Activated naive CD8-positive, alpha-beta T cell (primary cell): ENCODE measurements around the gene MMS22L.

ENCODE experiments used
- H3K27ac Mint-ChIP-seq: one replicate; pipeline ENCODE4 v1.8.0; 2021; ENCODE audit warnings: mixed read lengths
- H3K27me3 Mint-ChIP-seq: one replicate; pipeline ENCODE4 v1.8.0; 2021; ENCODE audit warnings: mixed read lengths
- H3K36me3 Mint-ChIP-seq: one replicate; pipeline ENCODE4 v1.8.0; 2021; ENCODE audit warnings: mixed read lengths
- H3K4me1 Mint-ChIP-seq: one replicate; pipeline ENCODE4 v1.8.0; 2021; ENCODE audit warnings: low read depth, mixed read lengths
- H3K4me3 Mint-ChIP-seq: one replicate; pipeline ENCODE4 v1.8.0; 2021; ENCODE audit warnings: mild to moderate bottlenecking, mixed read lengths
- H3K9me3 Mint-ChIP-seq: one replicate; pipeline ENCODE4 v1.8.0; 2021; ENCODE audit warnings: low read depth, mixed read lengths

MMS22L gene, protein sequence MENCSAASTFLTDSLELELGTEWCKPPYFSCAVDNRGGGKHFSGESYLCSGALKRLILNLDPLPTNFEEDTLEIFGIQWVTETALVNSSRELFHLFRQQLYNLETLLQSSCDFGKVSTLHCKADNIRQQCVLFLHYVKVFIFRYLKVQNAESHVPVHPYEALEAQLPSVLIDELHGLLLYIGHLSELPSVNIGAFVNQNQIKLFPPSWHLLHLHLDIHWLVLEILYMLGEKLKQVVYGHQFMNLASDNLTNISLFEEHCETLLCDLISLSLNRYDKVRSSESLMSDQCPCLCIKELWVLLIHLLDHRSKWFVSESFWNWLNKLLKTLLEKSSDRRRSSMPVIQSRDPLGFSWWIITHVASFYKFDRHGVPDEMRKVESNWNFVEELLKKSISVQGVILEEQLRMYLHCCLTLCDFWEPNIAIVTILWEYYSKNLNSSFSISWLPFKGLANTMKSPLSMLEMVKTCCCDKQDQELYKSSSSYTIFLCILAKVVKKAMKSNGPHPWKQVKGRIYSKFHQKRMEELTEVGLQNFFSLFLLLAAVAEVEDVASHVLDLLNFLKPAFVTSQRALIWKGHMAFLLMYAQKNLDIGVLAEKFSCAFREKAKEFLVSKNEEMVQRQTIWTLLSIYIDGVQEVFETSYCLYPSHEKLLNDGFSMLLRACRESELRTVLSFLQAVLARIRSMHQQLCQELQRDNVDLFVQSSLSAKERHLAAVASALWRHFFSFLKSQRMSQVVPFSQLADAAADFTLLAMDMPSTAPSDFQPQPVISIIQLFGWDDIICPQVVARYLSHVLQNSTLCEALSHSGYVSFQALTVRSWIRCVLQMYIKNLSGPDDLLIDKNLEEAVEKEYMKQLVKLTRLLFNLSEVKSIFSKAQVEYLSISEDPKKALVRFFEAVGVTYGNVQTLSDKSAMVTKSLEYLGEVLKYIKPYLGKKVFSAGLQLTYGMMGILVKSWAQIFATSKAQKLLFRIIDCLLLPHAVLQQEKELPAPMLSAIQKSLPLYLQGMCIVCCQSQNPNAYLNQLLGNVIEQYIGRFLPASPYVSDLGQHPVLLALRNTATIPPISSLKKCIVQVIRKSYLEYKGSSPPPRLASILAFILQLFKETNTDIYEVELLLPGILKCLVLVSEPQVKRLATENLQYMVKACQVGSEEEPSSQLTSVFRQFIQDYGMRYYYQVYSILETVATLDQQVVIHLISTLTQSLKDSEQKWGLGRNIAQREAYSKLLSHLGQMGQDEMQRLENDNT

DNA sequence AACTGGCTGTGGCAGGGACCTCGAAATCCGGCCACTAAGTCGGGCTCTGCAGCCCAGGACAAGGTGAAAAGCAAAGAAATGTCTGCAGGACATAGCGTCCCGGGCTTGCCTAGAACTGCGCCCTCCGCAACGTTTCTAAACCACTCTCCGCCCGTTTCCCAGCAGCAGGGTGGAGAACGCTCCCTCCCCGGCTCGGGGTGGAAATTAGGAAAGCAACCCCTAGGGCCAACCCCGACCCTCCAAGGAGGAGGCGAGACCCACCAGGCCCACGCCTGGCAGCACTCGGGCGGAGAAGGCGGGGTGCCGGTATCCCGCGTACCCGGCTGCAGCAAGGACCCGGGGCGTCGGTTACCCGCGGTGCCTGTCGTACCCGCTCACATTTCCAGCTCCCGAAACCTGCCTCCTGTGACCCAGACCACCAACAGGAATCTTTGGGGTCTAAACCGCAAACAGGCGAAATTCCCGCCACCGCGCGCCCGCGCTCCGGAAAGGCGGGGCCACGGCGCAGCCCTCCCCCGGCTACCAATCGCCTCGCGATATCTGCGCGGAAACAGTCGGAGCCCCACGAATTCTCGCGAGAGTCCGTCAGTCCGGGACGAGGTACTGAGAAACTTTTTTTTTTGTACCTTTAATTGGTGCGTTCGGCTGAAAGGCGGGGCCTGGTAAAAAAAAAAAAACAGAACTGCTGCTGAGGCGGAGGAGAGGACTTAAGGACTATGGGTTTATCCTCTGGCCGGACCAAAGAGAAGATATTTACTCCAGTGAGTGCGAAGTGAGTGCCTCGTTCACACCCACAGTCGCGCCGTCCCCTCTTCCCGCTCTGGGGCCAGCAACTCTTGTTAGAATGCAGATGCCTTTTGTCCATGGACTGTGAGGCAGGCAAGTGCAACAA is at the start of gene MMS22L:
Gene MMS22L (minus strand): TSS at position 491 of the 892 bp plus-strand sequence. CDS start 739 bp downstream, outside the sequence.
- Mint-ChIP-seq H3K36me3 (peaks cover 8% of the 10 kb centered on the region), H3K27me3 (no peaks in the 10 kb centered on the region), H3K4me1 (peaks cover 27% of the 10 kb centered on the region), H3K4me3 (peak within 1 kb of the TSS; percentile 96), H3K9me3 (no peaks in the 10 kb centered on the region), H3K27ac (peak within 1 kb of the TSS; percentile 87)

DNA sequence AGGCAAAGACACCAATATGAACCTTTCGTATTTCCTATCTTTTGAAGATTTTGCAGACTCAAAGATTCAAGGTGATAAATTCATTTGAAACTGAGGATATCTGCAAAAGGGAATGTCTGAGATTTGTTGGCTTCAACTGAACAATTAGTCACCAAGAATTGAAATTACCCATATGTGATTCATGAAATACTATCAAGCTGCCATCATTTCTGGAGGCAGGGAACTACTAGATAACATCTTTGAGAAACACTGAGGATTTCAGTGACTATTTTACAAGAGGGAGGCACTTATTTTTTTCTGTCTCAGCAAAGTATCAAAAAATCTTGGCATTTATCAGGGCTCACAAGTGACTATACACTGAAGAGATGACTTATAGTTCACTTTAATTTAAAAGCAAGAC is 39.8 kb upstream of the MMS22L start:
- H3K27me3 Mint-ChIP-seq = peaks cover 14% of the 10 kb centered on the region
- no peaks in the 10 kb centered on the region for H3K36me3 Mint-ChIP-seq
- H3K9me3 Mint-ChIP-seq = no peaks in the 10 kb centered on the region
- no peaks in the 10 kb centered on the region for H3K4me1 Mint-ChIP-seq
- no peak overlapping the region for H3K27ac Mint-ChIP-seq
- H3K4me3 Mint-ChIP-seq = no peak overlapping the region

DNA sequence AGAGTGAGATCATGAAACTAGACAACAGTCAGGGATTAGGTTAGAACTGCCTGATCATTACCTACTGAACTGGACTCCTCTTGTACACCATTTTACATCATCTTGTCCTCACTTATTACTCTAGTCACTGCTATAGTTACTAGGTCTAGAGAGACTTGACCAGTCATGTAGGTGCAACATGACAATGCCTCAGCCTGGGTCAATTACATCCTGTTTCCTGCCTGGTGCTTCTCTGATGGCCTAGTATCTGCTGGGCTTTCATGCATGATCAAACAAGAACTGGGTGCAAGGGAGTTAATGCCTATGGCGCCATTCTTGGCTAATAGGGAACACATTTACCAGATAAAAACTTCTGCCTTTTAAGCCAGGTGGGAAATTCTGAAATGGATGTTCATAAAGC is 39.2 kb upstream of the MMS22L start:
- Mint-ChIP-seq H3K4me3 (no peak overlapping the region), H3K9me3 (no peaks in the 10 kb centered on the region), H3K27me3 (peaks cover 13% of the 10 kb centered on the region), H3K4me1 (no peaks in the 10 kb centered on the region), H3K36me3 (no peaks in the 10 kb centered on the region), H3K27ac (no peak overlapping the region)

DNA sequence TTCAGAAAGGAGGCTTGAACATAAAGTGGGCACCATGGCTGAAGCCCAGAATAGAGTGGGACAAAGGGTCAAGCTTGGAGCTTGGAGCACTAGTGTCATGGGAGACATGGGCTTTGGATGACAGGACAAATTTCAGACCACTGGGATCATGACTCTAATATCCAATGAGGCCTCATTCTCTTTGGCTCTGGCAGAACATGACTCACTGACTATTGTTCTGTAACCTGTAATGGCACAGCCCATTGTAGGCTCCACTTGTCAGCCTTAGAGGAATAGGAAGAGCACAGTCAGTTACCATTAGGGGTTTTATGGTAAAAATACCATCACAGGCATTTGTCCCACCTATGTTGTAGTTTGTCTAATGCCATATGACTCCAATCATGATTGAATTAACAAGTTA is 34.0 kb upstream of the MMS22L start:
- Mint-ChIP-seq H3K4me1 (no peaks in the 10 kb centered on the region), H3K27ac (no peak overlapping the region), H3K36me3 (no peaks in the 10 kb centered on the region), H3K9me3 (no peaks in the 10 kb centered on the region), H3K4me3 (no peak overlapping the region), H3K27me3 (peaks cover 3% of the 10 kb centered on the region)

DNA sequence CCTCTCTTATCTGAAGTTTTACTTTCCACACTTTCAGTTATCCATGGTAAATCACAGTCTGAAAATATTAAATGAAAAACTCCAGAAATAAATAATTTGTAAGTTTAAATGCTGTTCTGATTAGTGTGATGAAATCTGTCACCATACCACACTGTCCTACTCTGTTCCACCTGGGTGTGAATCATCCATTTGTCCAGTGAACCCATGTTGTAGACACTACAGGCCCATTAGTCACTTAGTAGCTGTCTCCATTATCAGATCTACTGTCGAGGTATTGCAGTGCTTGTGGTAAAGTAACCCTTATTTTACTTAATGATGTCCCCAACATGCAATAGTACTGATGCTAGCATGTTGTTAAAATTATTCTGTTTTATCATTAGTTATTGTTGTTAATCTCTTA is 29.2 kb upstream of the MMS22L start:
- H3K27ac Mint-ChIP-seq = no peak overlapping the region
- no peaks in the 10 kb centered on the region for H3K9me3 Mint-ChIP-seq
- H3K36me3 Mint-ChIP-seq = no peaks in the 10 kb centered on the region
- H3K27me3 Mint-ChIP-seq = no peaks in the 10 kb centered on the region
- no peak overlapping the region for H3K4me3 Mint-ChIP-seq
- H3K4me1 Mint-ChIP-seq = no peaks in the 10 kb centered on the region

DNA sequence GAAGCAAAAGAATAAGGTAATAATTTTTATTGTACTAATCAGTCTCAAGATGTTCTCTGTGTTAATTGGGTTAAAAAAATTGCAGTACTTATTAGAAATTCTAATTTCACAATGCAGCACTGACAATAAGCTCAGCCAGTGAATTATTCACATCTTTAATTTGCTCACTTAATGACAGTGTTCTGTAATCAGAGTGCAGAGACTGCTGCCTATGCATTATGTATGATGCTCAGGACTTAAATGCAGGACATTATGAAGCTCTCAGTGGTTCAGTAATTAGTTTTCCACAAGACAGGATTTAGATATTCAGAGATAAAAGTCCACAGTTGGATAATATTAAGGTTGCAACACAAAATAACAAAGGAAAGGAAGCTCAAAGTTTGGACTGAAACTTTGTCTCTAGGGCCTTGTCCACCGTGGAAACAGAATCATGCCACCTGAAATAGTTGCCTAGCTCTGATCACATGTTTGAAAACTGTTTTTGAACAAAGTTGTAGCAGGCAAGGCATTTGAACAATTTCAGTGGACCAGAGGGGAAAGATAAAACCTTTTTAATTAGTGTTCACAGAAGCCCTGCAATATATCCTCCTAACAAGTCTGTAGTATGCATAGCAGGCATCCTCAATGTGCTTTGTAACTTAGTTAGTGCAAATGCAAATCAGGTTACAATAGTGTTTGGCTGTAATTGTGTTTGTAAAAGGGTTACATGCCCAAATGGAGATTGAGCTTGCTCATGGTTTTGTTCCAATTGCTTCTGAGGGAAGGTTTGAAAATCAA is 23.7 kb upstream of the MMS22L start:
- Mint-ChIP-seq H3K4me3 (no peak overlapping the region), H3K27me3 (peaks cover 8% of the 10 kb centered on the region), H3K9me3 (no peaks in the 10 kb centered on the region), H3K27ac (no peak overlapping the region), H3K4me1 (no peaks in the 10 kb centered on the region), H3K36me3 (no peaks in the 10 kb centered on the region)

DNA sequence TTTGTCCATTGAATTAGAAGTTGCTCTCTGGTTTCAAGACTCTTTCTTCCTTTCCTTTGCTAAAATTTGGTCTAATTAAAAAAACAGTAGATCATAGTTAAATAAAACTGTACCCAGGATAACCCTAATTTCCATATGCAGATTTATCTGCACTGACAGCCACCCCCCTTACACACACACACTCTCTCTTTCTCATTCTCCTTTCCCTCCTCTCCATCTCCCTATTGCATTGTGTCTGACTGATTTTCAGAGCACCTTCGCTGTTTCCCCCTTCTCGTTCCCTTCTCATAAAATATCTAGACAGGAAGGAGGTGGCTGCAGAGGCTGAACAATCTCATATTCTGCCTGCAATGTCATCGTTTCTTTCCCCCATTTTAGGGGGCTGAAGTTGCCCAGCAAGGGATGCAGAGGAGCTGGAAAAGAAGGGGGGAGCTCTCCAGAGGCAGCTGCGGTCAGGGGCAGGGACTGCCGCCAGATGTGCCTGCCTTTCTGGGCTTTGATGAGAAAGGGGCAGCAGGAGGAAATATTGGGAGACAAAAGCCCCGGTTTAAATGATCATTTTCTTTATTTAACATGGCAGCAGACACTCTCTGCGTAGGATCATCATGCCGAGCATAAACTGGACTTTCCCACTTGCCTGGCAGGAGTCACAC is 22.5 kb upstream of the MMS22L start:
- no peaks in the 10 kb centered on the region for H3K9me3 Mint-ChIP-seq
- H3K27me3 Mint-ChIP-seq = peaks cover 8% of the 10 kb centered on the region
- H3K4me3 Mint-ChIP-seq = no peak overlapping the region
- H3K4me1 Mint-ChIP-seq = no peaks in the 10 kb centered on the region
- no peaks in the 10 kb centered on the region for H3K36me3 Mint-ChIP-seq
- H3K27ac Mint-ChIP-seq = no peak overlapping the region

DNA sequence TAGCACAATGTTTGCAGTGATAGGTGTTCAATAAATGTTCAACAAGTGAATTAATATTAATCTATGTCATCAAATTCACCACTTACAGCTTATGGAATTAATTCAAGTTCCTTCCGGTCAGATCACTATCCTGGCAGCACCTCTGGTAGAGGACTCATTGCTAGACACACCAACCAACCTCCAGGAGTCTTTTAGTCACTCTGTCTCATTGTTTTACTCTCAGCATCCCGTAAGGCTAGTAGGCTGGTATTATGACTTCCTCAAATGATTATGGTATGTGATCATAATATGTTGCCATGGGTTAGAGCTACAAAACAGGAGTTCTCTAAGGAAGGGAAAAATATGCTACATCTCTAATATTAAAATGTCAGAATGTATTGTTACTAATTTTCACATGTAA is 21.7 kb upstream of the MMS22L start:
- no peaks in the 10 kb centered on the region for H3K4me1 Mint-ChIP-seq
- no peaks in the 10 kb centered on the region for H3K9me3 Mint-ChIP-seq
- no peaks in the 10 kb centered on the region for H3K36me3 Mint-ChIP-seq
- no peak overlapping the region for H3K4me3 Mint-ChIP-seq
- H3K27me3 Mint-ChIP-seq = peaks cover 9% of the 10 kb centered on the region
- no peak overlapping the region for H3K27ac Mint-ChIP-seq

DNA sequence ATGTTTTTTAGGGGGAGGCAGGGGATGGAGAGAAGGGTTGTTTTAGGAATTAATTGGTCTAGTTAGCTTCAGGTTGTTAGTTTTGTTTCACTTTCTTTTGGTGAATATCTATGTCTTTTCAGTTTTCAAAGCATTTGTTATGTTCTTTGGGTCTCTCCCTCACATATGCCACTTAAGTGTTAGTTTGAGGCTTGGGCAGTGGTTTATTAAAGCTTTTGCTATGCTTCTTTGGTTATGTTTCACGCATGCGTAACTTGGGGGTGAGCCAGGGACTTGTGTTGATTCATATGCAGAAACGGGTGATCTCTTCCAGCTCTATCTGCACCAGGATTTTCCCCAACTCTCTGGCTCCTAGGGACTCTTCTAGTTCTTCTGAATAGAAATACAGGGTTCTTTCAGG is 11.4 kb upstream of the MMS22L start:
- H3K27ac Mint-ChIP-seq = no peak overlapping the region
- no peaks in the 10 kb centered on the region for H3K4me1 Mint-ChIP-seq
- peaks cover under 1% of the 10 kb centered on the region for H3K9me3 Mint-ChIP-seq
- H3K27me3 Mint-ChIP-seq = peaks cover 14% of the 10 kb centered on the region
- H3K36me3 Mint-ChIP-seq = peaks cover 4% of the 10 kb centered on the region
- no peak overlapping the region for H3K4me3 Mint-ChIP-seq

DNA sequence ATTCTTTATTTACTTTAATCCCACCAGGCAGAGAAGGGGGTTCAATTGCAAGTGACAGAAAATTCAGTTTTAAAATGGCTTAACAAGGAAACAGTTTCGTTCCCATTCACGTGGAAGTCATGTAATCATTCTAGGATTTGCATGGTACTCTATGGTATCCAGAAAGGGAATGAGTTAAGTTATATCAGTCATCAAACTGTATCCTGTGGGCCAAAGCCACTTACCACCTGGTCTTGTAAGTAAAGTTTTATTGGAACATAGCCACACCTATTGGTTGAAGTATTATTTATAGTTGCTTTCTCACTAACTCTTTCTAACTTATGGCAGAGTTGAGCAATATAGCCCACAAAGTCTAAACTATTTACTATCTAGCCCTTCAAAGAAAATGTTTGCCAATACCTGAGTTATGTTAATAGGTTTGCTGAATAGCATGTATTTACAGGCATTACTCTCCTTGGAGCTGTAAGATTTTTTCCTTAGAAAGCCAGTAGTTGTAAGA is 10.2 kb upstream of the MMS22L start:
- peaks cover 14% of the 10 kb centered on the region for H3K27me3 Mint-ChIP-seq
- no peak overlapping the region for H3K27ac Mint-ChIP-seq
- no peak overlapping the region for H3K4me3 Mint-ChIP-seq
- no peaks in the 10 kb centered on the region for H3K4me1 Mint-ChIP-seq
- peaks cover 2% of the 10 kb centered on the region for H3K36me3 Mint-ChIP-seq
- peaks cover 5% of the 10 kb centered on the region for H3K9me3 Mint-ChIP-seq

DNA sequence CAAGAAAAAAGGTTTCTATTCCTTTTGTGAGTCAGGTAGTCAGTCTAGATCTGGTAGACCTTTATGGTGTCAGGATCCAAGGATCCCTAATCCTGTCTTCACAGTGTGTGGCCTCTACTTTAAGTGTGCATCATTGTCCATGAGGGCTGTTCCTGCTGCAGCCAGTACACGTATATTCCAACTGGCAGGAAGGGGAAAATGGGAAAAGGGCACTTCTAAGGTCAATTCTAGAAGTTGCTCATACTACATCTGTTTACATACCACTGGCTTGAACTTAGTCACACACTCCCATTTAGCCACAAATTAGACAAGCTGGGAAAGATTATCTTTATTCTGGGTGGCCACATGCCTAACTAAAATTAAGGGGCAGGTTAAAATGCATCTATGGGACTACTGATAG is 9.7 kb upstream of the MMS22L start:
- Mint-ChIP-seq H3K36me3 (peaks cover under 1% of the 10 kb centered on the region), H3K27ac (no peak overlapping the region), H3K27me3 (peaks cover 13% of the 10 kb centered on the region), H3K4me3 (no peak overlapping the region), H3K9me3 (peaks cover 5% of the 10 kb centered on the region), H3K4me1 (no peaks in the 10 kb centered on the region)

DNA sequence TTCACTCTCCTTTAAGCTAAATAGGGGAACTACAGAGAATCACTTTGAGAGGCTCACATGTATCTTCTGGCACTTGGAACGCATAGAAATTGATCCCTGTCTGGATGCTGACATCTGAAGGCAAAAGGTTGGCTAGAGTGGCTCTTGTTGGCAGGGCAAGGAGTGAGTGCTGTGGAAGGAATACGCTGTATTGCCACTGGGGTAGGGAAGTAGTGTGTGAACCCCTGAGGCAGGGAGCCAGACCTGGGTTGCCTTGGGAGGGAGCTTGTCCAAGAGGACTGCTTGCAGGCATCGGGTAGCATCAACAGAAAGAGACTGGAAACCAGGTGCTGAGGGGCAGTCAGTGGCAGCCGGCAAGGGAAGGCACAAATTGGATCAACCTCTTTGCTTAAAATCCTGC is 8.9 kb upstream of the MMS22L start:
- Mint-ChIP-seq H3K27me3 (peaks cover 13% of the 10 kb centered on the region), H3K4me1 (no peaks in the 10 kb centered on the region), H3K27ac (no peak overlapping the region), H3K4me3 (no peak overlapping the region), H3K9me3 (peaks cover 5% of the 10 kb centered on the region), H3K36me3 (no peaks in the 10 kb centered on the region)

DNA sequence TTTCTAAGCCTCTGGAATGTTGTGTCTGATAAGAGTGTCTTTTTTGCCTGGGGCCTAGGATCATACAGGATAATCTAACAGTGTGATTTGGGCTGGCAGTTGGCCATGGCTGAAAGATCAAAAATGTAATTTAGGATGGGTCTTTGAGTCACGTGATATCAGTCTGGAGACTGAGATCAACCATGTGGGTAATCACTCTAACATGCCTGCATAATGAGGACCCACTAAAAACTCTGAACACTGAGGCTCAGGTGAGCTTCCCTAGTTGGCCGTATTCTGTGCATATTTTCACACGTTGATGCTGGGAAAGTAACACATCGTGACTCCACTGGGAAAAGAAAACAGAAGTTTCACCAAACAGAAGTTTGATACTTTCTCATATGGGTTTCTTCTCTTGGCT is 6.3 kb upstream of the MMS22L start:
- H3K36me3 Mint-ChIP-seq = no peaks in the 10 kb centered on the region
- peaks cover 5% of the 10 kb centered on the region for H3K9me3 Mint-ChIP-seq
- H3K4me3 Mint-ChIP-seq = no peak overlapping the region
- H3K27ac Mint-ChIP-seq = no peak overlapping the region
- no peaks in the 10 kb centered on the region for H3K4me1 Mint-ChIP-seq
- peaks cover 8% of the 10 kb centered on the region for H3K27me3 Mint-ChIP-seq
